HEK293 (cell line): ENCODE results near the gene PDCD1LG2.

Experiments
- CTCF ChIA-PET: fragments of 350-600 bp; formaldehyde crosslinking; extraction: SDS; loops from one replicate; lab custom pipeline; 2021; ENCODE audit warnings: antibody characterized with exemption; lab: Yijun Ruan, JAX
- POLR2A ChIA-PET: fragments of 300-600 bp; formaldehyde crosslinking; extraction: SDS; loops from one replicate; lab custom pipeline; 2020; ENCODE audit warnings: antibody characterized with exemption, inconsistent platforms; lab: Yijun Ruan, JAX
- H3K27ac ChIP-seq: fragments of 200-500 bp; sonication (Bioruptor generic); 2 replicates; pipeline ENCODE4 v1.5.1; 2014; ENCODE audit warnings: low read depth, low read length, control low read depth, inconsistent platforms; ENCODE audit errors: extremely low read depth
- H3K36me3 ChIP-seq, 2 experiments: fragments of 200-500 bp in 1 of 2; sonication (Bioruptor generic) in 1 of 2; 1 replicate in 1 of 2; 2 replicates in 1 of 2; pipeline ENCODE4 v1.5.1; 2014 to 2017; ENCODE audit warnings: inconsistent platforms in 2 of 2, low read length in 2 of 2; ENCODE audit not compliant: control insufficient read depth in 2 of 2, insufficient read depth in 1 of 2
- H3K4me1 ChIP-seq: fragments of 200-500 bp; sonication (Bioruptor generic); 2 replicates; pipeline ENCODE4 v1.5.1; 2014; ENCODE audit warnings: mild to moderate bottlenecking, low read length, inconsistent platforms; ENCODE audit not compliant: control insufficient read depth, insufficient read depth
- H3K4me3 ChIP-seq: 2 replicates; pipeline ENCODE4 v1.5.1; 2011; ENCODE audit warnings: low read depth, mild to moderate bottlenecking, control low read depth, low read length, moderate library complexity
- H3K9me3 ChIP-seq: fragments of 200-500 bp; sonication (Bioruptor generic); 2 replicates; pipeline ENCODE4 v1.5.1; 2014; ENCODE audit warnings: low read depth, low read length, inconsistent platforms; ENCODE audit not compliant: control insufficient read depth, insufficient read depth
- KLF16 ChIP-seq: fragments of 450-650 bp; formaldehyde crosslinking; IDR thresholded peaks from 2 replicates; pipeline ENCODE4 v1.5.1; 2017; ENCODE audit warnings: missing biosample characterization, missing genetic modification characterization
- SETDB1 ChIP-seq: IDR thresholded peaks from one replicate; pipeline ENCODE4 v1.6.1; 2017; ENCODE audit warnings: mild to moderate bottlenecking, low read length, moderate library complexity, mixed read lengths; ENCODE audit not compliant: insufficient read length
- TCF7L2 ChIP-seq: IDR thresholded peaks from 2 replicates; pipeline ENCODE4 v1.6.1; 2011; ENCODE audit warnings: low read depth, mild to moderate bottlenecking, inconsistent platforms, low read length, moderate library complexity, borderline replicate concordance
- ZBTB21 ChIP-seq: fragments of 450-650 bp; formaldehyde crosslinking; IDR thresholded peaks from 2 replicates; pipeline ENCODE4 v1.5.1; 2017; ENCODE audit warnings: missing biosample characterization, missing genetic modification characterization
- ZBTB48 ChIP-seq: fragments of 450-650 bp; formaldehyde crosslinking; IDR thresholded peaks from 2 replicates; pipeline ENCODE4 v1.5.1; 2016; ENCODE audit warnings: missing biosample characterization, missing genetic modification characterization
- ZNF133 ChIP-seq: fragments of 450-650 bp; formaldehyde crosslinking; IDR thresholded peaks from 2 replicates; pipeline ENCODE4 v1.5.1; 2016; ENCODE audit warnings: missing biosample characterization, missing genetic modification characterization
- ZNF169 ChIP-seq: fragments of 450-650 bp; formaldehyde crosslinking; IDR thresholded peaks from 2 replicates; pipeline ENCODE4 v1.5.1; 2016; ENCODE audit warnings: missing biosample characterization, missing genetic modification characterization
- ZNF24 ChIP-seq: fragments of 450-650 bp; formaldehyde crosslinking; IDR thresholded peaks from 2 replicates; pipeline ENCODE4 v1.5.1; 2016; ENCODE audit warnings: missing biosample characterization, missing genetic modification characterization
- ZNF394 ChIP-seq: fragments of 450-650 bp; formaldehyde crosslinking; IDR thresholded peaks from 2 replicates; pipeline ENCODE4 v1.5.1; 2016; ENCODE audit warnings: missing biosample characterization, missing genetic modification characterization, mild to moderate bottlenecking, moderate library complexity, borderline replicate concordance
- ZNF423 ChIP-seq: fragments of 450-650 bp; formaldehyde crosslinking; IDR thresholded peaks from 2 replicates; pipeline ENCODE4 v1.5.1; 2016; ENCODE audit warnings: missing biosample characterization, missing genetic modification characterization
- ZNF530 ChIP-seq: fragments of 450-650 bp; formaldehyde crosslinking; IDR thresholded peaks from 2 replicates; pipeline ENCODE4 v1.5.1; 2016; ENCODE audit warnings: low read depth, missing biosample characterization, missing genetic modification characterization
- ZNF549 ChIP-seq: fragments of 450-650 bp; IDR thresholded peaks from 2 replicates; pipeline ENCODE4 v1.5.1; 2018; ENCODE audit warnings: missing biosample characterization, missing genetic modification characterization, mild to moderate bottlenecking, inconsistent platforms, moderate library complexity
- TF ChIP-seq, protein P1 (sequence below): fragments of 450-650 bp; formaldehyde crosslinking; IDR thresholded peaks from 2 replicates; pipeline ENCODE4 v1.5.0; 2017; ENCODE audit warnings: missing biosample characterization, missing genetic modification characterization, borderline replicate concordance
- TF ChIP-seq, protein P2 (sequence below): fragments of 450-650 bp; formaldehyde crosslinking; IDR thresholded peaks from 2 replicates; pipeline ENCODE4 v1.5.1; 2016; ENCODE audit warnings: missing biosample characterization, missing genetic modification characterization
- TF ChIP-seq, protein P3 (sequence below): fragments of 450-650 bp; formaldehyde crosslinking; IDR thresholded peaks from 2 replicates; pipeline ENCODE4 v1.5.1; 2016; ENCODE audit warnings: missing biosample characterization, missing genetic modification characterization
- TF ChIP-seq, protein P4 (sequence below): fragments of 450-650 bp; formaldehyde crosslinking; IDR thresholded peaks from 2 replicates; pipeline ENCODE4 v1.5.1; 2016; ENCODE audit warnings: missing biosample characterization, missing genetic modification characterization
- TF ChIP-seq, protein P5 (sequence below): fragments of 450-650 bp; formaldehyde crosslinking; IDR thresholded peaks from 2 replicates; pipeline ENCODE4 v1.5.1; 2017; ENCODE audit warnings: missing biosample characterization, missing genetic modification characterization
- TF ChIP-seq, protein P6 (sequence below): fragments of 450-650 bp; formaldehyde crosslinking; IDR thresholded peaks from 2 replicates; pipeline ENCODE4 v1.5.1; 2016; ENCODE audit warnings: missing biosample characterization, missing genetic modification characterization
- TF ChIP-seq, protein P7 (sequence below): IDR thresholded peaks from 2 replicates; pipeline ENCODE4 v1.6.1; 2011; ENCODE audit warnings: mild to moderate bottlenecking, low read depth, low read length, borderline replicate concordance
- TF ChIP-seq, protein P8 (sequence below): fragments of 450-650 bp; formaldehyde crosslinking; IDR thresholded peaks from 2 replicates; pipeline ENCODE4 v1.5.1; 2017; ENCODE audit warnings: missing biosample characterization, missing genetic modification characterization

Gene PDCD1LG2

DNA sequence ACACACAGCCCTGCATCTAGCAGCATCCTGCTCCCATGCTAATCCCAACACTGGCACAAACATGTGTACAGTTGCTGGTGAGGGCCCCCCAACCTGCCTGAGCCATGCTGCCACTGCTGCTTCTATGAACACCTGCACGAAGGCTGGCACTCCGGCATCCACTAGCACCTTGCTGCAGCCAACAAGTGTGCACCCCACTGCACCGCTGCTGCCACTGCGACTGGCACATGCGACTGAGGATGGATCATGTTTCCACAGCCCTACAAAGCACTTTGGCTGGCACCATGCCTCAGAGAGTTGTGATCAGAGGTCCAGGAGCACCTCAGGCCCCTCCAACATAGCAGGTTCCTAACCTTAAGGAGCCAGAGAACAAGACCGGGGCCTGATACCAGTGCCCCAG is 7.8 kb upstream of the PDCD1LG2 start:
- no peak overlapping the region for H3K27ac ChIP-seq
- H3K9me3 ChIP-seq: no peaks in the 10 kb centered on the region
- TF ChIP-seq, protein P1, sequence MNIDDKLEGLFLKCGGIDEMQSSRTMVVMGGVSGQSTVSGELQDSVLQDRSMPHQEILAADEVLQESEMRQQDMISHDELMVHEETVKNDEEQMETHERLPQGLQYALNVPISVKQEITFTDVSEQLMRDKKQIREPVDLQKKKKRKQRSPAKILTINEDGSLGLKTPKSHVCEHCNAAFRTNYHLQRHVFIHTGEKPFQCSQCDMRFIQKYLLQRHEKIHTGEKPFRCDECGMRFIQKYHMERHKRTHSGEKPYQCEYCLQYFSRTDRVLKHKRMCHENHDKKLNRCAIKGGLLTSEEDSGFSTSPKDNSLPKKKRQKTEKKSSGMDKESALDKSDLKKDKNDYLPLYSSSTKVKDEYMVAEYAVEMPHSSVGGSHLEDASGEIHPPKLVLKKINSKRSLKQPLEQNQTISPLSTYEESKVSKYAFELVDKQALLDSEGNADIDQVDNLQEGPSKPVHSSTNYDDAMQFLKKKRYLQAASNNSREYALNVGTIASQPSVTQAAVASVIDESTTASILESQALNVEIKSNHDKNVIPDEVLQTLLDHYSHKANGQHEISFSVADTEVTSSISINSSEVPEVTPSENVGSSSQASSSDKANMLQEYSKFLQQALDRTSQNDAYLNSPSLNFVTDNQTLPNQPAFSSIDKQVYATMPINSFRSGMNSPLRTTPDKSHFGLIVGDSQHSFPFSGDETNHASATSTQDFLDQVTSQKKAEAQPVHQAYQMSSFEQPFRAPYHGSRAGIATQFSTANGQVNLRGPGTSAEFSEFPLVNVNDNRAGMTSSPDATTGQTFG (tag by site-specific recombination): no peak
- TF ChIP-seq ZNF24 (tag by site-specific recombination): no peak
- TF ChIP-seq, protein P2, sequence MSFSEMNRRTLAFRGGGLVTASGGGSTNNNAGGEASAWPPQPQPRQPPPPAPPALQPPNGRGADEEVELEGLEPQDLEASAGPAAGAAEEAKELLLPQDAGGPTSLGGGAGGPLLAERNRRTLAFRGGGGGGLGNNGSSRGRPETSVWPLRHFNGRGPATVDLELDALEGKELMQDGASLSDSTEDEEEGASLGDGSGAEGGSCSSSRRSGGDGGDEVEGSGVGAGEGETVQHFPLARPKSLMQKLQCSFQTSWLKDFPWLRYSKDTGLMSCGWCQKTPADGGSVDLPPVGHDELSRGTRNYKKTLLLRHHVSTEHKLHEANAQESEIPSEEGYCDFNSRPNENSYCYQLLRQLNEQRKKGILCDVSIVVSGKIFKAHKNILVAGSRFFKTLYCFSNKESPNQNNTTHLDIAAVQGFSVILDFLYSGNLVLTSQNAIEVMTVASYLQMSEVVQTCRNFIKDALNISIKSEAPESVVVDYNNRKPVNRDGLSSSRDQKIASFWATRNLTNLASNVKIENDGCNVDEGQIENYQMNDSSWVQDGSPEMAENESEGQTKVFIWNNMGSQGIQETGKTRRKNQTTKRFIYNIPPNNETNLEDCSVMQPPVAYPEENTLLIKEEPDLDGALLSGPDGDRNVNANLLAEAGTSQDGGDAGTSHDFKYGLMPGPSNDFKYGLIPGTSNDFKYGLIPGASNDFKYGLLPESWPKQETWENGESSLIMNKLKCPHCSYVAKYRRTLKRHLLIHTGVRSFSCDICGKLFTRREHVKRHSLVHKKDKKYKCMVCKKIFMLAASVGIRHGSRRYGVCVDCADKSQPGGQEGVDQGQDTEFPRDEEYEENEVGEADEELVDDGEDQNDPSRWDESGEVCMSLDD (tag by site-specific recombination): no peak
- TF ChIP-seq, protein P3, sequence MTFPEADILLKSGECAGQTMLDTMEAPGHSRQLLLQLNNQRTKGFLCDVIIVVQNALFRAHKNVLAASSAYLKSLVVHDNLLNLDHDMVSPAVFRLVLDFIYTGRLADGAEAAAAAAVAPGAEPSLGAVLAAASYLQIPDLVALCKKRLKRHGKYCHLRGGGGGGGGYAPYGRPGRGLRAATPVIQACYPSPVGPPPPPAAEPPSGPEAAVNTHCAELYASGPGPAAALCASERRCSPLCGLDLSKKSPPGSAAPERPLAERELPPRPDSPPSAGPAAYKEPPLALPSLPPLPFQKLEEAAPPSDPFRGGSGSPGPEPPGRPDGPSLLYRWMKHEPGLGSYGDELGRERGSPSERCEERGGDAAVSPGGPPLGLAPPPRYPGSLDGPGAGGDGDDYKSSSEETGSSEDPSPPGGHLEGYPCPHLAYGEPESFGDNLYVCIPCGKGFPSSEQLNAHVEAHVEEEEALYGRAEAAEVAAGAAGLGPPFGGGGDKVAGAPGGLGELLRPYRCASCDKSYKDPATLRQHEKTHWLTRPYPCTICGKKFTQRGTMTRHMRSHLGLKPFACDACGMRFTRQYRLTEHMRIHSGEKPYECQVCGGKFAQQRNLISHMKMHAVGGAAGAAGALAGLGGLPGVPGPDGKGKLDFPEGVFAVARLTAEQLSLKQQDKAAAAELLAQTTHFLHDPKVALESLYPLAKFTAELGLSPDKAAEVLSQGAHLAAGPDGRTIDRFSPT (tag by site-specific recombination): no peak
- TF ChIP-seq, protein P4, sequence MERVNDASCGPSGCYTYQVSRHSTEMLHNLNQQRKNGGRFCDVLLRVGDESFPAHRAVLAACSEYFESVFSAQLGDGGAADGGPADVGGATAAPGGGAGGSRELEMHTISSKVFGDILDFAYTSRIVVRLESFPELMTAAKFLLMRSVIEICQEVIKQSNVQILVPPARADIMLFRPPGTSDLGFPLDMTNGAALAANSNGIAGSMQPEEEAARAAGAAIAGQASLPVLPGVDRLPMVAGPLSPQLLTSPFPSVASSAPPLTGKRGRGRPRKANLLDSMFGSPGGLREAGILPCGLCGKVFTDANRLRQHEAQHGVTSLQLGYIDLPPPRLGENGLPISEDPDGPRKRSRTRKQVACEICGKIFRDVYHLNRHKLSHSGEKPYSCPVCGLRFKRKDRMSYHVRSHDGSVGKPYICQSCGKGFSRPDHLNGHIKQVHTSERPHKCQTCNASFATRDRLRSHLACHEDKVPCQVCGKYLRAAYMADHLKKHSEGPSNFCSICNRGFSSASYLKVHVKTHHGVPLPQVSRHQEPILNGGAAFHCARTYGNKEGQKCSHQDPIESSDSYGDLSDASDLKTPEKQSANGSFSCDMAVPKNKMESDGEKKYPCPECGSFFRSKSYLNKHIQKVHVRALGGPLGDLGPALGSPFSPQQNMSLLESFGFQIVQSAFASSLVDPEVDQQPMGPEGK (tag by site-specific recombination): no peak
- TF ChIP-seq ZNF530 (tag by site-specific recombination): no peak
- TF ChIP-seq ZNF423 (tag by site-specific recombination): no peak
- no peak for TF ChIP-seq ZBTB48
- no peak for TF ChIP-seq SETDB1
- TF ChIP-seq, protein P5, sequence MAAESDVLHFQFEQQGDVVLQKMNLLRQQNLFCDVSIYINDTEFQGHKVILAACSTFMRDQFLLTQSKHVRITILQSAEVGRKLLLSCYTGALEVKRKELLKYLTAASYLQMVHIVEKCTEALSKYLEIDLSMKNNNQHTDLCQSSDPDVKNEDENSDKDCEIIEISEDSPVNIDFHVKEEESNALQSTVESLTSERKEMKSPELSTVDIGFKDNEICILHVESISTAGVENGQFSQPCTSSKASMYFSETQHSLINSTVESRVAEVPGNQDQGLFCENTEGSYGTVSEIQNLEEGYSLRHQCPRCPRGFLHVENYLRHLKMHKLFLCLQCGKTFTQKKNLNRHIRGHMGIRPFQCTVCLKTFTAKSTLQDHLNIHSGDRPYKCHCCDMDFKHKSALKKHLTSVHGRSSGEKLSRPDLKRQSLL (tag by site-specific recombination): no peak
- no peak overlapping the region for H3K4me3 ChIP-seq
- POLR2A ChIA-PET: no interaction called here
- CTCF ChIA-PET: no interaction called here
- no peaks in the 10 kb centered on the region for H3K36me3 ChIP-seq
- no peaks in the 10 kb centered on the region for H3K4me1 ChIP-seq

DNA sequence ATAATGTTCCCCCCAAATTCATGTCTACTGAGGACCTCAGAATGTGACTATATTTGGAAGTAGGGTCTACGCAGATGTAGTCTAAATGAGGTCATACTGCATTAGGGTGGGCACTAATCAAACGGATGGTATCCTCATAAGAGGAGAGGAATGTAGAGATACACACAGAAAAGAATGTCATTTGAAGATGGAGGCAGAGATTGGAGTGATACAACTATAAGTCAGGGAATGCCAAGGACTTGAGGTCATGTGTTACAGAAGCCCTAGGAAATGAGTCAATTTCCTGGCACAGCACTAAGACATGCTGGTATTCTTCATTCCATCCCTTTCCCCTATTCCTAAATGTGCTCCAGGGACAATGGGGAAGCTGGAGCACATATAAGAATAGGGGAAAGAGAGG is 758 bp upstream of the PDCD1LG2 start:
- ChIA-PET CTCF (no interaction called here), POLR2A (interaction anchor here (0.6 kb wide), 1 partner anchor 1250 kb away, joined by 6 read pairs; no protein-coding TSS in a partner anchor)
- Histone ChIP-seq H3K4me3 (no peak overlapping the region), H3K36me3 (no peaks in the 10 kb centered on the region), H3K4me1 (no peaks in the 10 kb centered on the region), H3K27ac (no peak overlapping the region), H3K9me3 (no peaks in the 10 kb centered on the region)
- TF ChIP-seq, protein P6, sequence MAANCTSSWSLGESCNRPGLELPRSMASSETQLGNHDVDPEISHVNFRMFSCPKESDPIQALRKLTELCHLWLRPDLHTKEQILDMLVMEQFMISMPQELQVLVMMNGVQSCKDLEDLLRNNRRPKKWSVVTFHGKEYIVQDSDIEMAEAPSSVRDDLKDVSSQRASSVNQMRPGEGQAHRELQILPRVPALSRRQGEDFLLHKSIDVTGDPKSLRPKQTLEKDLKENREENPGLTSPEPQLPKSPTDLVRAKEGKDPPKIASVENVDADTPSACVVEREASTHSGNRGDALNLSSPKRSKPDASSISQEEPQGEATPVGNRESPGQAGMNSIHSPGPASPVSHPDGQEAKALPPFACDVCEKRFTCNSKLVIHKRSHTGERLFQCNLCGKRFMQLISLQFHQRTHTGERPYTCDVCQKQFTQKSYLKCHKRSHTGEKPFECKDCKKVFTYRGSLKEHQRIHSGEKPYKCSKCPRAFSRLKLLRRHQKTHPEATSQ (tag by site-specific recombination): no peak
- no peak for TF ChIP-seq ZNF133 (tag by site-specific recombination)
- no peak for TF ChIP-seq TCF7L2
- TF ChIP-seq, protein P7, sequence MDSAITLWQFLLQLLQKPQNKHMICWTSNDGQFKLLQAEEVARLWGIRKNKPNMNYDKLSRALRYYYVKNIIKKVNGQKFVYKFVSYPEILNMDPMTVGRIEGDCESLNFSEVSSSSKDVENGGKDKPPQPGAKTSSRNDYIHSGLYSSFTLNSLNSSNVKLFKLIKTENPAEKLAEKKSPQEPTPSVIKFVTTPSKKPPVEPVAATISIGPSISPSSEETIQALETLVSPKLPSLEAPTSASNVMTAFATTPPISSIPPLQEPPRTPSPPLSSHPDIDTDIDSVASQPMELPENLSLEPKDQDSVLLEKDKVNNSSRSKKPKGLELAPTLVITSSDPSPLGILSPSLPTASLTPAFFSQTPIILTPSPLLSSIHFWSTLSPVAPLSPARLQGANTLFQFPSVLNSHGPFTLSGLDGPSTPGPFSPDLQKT: no peak
- no peak for TF ChIP-seq ZBTB21 (tag by site-specific recombination)
- TF ChIP-seq ZNF549: no peak
- TF ChIP-seq KLF16 (tag by site-specific recombination): no peak
- no peak for TF ChIP-seq ZNF169
- no peak for TF ChIP-seq ZNF394 (tag by site-specific recombination)
- TF ChIP-seq, protein P8, sequence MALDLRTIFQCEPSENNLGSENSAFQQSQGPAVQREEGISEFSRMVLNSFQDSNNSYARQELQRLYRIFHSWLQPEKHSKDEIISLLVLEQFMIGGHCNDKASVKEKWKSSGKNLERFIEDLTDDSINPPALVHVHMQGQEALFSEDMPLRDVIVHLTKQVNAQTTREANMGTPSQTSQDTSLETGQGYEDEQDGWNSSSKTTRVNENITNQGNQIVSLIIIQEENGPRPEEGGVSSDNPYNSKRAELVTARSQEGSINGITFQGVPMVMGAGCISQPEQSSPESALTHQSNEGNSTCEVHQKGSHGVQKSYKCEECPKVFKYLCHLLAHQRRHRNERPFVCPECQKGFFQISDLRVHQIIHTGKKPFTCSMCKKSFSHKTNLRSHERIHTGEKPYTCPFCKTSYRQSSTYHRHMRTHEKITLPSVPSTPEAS (tag by site-specific recombination): no peak
